GM20431 (cell line): ENCODE results near the gene GATA1.

Experiments used
- in situ Hi-C: fragments of 300-500 bp; cut with MseI, MboI; formaldehyde crosslinking; loops from one replicate; pipeline ENCODE4 v1.15.0; 2020; ENCODE audit warnings: low sequenced_read_pairs; ENCODE audit not compliant: unreplicated experiment

GATA1 gene

DNA sequence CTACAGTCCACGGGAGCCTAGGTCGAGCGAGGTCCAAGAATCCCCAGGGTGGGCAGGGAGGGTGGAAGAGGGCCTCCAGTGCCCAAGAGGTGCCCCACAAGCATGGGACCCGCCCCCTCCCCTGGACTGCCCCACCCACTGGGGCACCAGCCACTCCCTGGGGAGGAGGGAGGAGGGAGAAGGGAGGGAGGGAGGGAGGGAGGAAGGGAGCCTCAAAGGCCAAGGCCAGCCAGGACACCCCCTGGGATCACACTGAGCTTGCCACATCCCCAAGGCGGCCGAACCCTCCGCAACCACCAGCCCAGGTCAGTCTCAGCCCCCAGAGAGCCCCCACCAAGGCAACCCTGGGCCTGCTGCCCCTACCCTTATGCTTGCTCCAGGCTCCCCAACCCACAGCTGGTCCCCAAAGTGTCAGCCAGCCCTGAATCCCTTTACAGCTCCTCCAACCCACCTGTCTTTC, at the start of gene GATA1:
GATA1 (plus strand) TSS at position 250 of the 460 bp plus-strand sequence. CDS start 4,520 bp downstream, outside the sequence.
- in situ Hi-C loops = no loop called here

DNA sequence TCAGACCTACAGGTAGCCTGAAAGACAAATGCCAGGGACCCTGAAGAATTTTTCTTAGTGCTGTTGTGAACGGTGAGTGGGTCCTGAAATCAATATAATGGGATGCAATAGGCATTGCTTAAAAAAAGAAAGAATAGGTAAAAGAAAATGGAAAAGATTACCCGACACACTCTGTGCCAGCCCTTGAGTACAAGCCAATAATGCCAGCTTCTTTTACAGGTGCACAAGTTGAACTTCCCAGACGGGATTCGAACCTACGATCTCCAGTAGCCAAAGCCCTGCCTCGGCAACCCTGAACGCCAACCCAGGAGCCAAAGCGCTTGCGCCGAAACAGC, 49.5 kb upstream of the GATA1 start:
- in situ Hi-C loops = no loop called here

DNA sequence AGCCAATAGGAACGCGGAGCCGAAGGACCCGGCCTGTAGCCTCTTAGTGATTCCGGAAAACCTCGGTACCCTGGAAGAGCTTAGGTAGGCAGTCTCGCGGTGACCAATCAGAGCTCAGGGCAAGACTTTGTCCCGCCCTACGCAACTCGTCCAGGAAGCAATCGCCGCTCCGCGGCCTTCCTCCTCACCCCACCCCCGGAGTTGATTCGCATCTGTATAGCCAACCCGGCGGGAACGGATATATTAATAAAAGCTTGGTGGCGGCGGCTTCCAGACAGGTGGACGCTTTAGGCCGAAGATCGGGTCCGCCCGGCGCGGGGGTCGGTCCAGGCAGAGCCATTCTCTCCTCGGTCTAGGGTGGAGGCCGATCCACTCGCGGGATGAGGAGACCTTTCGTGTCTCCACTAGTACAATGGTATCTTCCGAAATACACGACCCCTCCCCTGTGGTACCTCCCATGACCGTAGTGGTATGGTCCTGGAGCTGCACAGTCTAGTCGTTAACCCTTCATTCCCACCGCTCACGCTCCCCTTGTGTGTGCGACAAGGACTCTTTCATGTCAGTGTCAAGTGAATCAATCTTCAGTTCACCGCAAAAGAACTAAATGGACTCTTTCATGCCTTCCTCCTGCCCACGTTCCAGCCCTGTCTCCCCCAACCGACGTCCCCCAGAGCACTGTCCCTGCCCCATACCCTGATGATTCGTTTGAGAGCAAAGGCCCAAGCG, 49.0 kb upstream of the GATA1 start:
- in situ Hi-C loops = no loop called here

DNA sequence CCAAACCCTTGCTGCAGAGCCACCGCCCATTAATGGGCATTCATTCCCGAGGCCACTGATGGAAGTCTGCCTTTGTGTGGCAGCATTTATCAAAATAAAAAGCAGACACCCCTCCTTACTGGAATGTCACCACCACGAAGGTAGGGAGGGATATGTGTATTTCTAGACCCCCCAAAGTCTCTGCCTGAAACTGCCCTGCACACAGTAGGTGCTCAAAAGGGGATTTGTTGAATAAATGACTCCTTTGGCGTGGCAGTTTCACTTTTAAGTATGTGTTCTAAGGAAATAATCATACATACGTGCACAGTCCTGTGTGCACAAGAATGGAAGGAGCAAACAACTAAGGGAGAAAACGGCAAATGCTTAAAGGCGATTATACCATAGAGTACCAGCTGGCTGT, 48.5 kb upstream of the GATA1 start:
- in situ Hi-C loops = no loop called here

DNA sequence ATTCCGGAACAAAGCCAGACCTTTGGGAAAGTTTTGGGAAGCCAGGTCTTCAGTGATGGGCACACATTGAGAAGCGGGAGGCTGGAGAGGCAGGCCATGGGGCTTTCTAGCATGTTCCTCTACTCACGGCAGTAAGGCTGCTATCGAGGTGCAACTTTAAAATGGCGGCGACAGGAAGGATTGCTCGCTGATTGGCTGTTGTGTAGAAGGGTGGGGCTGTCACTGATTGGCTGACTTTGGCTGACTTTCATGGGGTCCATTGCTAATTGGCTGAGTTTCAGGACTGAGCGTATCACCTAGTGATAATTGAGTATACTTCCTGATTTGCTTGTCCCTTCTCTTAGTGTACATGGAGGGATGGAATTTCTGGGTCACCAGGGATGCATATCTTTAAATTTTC, 44.6 kb upstream of the GATA1 start:
- in situ Hi-C loops = no loop called here

DNA sequence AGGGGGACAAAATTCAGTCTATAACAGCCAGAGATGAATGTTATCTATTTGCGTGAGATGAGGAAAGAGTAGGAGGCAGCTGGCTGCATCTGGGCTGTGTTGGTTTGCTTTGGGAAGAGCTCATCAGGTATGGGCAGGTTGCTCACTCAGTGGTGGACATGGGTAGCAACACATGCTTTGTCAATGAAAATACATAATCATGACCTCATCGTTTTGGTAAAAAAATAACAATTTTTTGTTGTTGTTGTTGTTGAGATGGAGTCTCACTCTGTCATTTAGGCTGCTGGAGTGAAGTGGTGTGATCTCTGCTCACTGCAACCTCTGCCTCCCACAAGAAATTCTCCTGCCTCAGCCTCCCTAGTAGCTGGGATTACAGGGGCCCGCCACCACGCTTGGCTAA, 41.2 kb upstream of the GATA1 start:
- in situ Hi-C loops = no loop called here

DNA sequence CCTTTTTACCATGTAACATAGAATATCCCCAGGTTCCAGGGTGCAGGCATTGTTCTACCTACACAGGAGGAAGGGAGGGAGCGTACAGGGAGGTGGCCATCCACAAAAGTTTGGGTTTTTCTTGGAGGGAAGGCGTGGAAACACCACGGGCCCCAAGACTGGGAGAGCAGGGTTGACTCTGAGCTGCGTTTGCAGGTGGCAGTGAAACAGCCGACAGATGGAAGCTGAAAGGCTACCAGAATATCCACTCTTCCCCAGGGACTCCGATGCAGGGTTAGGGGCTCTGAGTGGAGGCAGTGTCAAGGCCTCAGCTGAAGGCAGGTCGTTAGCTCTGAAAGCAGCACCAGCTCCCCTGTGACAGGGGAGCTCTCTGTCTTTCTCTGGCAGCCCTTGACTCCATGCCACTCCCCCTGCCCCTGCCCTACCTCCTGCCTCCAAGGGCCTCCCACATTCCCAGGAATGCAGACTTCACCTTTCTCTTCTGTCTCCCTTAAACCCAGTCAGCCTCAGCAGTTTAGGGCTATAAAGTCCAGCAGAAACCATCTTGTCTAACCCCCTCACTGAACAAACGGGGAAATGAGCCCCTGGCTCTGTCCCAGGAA, 38.9 kb upstream of the GATA1 start:
- in situ Hi-C loops = no loop called here

DNA sequence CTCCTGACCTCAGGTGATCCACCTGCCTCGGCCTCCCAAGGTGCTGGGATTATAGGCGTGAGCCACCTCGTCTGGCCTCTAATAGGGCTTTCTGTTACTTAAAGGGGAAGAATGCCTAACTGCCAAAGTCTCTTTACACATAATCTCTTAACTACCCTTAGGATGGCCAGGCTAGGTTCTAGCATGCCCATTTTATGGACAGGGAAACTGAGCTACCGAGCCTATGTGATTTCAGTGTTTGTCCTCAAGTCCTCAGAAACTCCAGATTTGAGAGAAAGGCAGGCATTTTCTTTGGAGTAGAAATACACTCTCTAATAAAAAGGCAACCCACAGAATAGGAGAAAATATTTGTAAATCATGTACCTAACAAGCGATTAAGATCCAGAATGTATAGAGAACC, 37.2 kb upstream of the GATA1 start:
- in situ Hi-C loops = no loop called here

DNA sequence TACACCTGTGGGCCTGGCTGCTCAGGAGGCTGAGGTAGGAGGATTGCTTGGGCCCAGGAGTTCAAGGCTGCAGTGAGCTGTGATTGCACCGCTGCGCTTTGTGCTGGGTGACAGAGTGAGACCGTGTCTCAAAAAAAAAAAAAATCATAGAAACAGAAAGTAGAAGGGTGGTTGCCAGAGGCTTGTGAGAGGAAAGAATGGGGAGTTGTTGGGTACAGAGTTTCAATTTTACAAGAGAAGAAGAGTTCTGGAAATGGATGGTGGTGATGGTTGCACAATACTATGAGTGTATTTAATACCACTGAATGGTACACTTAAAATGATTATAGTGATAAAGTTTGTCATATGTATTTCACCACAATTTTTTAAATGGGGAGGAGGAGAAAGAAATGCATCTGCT, 35.0 kb upstream of the GATA1 start:
- in situ Hi-C loops = no loop called here

DNA sequence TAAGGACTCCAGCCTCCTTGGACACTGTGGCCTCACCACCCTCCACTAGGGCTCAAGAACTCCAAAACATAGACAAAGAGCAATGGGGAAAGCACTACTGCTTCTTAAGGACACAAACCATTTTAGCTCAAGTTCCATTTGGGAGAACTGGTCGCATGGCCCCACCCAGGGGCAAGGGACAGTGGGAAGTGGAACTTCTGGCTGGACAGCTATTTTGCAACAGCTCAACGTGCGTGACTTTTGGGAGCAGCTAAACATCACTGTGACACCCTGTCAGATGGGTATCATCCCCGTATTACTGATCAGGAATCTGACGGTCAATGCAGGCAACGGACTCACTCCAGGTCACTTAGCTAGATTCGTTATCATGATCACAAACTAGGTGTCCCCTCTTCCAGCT, 33.9 kb upstream of the GATA1 start:
- in situ Hi-C loops = no loop called here

DNA sequence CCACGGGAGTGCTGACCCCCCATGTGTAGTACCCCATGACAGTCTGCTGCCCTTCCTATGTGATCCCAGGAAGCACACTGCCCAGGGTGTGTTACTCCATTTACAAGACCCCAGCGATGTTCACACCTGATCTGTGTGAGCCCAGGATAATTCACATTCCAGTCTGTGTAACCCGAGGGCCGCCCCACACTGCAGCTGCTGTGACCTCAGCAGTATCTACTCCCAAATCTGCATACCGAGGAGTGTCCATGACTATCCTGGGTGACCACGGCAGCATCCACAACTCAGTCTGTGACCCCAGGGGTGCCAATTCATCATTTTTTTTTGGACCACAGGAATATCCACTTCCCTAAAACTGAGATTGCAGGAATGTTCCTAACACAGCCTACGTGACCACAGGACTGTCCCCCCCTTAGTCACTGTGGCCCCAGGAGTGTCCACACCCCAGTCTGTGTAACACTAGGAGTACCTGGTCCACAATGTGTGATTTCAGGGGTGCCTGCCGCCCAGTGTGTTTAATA, 32.6 kb upstream of the GATA1 start:
- in situ Hi-C loops = no loop called here

DNA sequence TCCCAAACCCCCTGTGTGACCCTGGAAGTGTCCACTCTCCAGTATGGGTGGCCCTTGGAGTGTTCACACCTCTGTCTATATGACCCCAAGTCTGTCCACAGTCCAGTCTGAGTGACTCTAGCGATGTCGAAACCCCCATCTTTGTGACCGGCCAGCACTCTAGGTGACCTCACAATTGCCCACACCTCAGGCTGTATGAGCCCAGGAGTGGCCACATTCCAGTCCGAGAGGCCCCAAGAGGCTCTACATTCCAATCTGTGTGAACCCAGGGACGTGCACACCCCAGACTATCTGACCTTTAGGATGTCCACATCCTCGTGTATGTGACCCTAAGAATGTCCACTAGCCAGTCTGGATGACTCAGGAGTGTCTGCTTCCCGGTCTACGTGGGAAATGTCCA, 32.2 kb upstream of the GATA1 start:
- in situ Hi-C loops = no loop called here

DNA sequence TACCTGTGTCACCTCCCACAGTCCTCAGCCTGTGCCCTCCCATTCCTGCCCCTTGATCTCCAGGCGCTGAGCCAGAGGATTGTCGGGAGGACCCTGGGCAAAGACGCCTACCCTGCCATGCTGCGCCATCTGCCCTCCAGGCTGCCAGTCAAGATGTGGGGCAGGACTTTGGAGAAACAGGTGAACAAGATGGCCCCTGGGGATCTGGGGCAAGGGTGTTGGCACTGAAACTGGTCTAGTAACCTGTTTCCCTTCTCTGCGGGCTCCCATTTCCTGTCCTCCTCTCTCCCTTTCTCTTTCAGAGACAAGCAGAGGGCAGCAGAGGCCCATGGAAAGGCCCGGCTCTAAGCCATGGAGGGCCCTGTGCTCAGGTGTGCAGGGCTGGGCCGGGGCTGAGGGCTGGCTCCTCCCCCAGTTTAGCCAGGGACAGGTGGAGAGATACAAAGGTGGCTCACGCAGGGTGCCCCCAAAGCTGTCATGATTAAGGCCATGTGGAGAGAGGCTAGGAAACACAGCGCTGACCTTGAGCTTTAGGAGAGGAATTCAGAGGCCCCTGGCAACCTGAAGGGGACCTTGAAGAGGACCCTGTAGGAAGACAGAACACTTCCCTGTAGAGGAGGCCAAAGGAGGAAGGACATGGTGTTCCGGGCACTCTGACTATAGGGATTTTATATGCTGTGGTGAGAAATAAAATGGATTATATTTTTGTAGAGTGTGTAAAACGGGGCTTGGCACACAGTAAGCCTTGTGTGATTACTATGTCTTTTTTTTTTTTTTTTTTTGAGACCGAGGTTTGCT, 24.5 kb upstream of the GATA1 start, which contains the start of gene GLOD5:
GLOD5 (plus strand) TSS at position 74 of the 798 bp plus-strand sequence; CDS start at position 118, 44 bp downstream.
- in situ Hi-C loops = no loop called here

DNA sequence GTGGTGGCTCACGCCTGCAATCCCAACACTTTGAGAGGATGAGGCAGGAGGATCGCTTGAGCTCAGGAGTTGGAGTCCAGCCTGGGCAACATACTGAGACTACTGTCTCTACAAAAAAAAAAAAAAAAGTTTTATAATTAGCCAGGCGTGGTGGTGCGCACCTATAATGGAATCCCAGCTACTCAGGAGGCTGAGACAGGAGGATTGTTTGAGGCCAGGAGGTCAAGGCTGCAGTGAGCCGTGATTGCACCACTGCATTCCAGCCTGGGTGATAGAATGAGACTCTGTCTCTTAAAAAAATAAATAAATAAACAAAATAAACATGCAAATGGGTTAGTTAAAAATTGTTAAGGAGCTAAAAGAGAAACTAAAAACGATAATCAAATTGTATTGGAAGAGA, 17.2 kb upstream of the GATA1 start:
- in situ Hi-C loops = no loop called here

DNA sequence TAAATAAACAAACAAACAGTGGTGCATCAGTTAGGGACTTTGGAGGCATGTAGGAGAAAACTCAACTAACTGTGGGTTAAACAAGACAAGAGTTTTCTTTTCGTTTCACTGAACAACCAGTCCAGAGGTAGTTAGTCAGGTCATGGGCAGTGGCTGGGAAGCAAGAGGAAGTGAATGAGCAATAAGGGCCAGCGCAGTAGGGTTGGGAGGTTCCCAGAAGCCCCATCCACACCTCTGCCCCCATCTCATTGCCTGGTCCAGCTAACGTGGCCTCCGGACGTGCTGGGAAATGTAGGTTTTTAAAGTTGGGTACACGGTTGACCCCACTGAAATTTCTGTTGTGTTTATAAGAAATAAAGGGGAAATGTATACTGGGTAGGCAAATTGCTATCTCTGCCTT, 16.1 kb upstream of the GATA1 start:
- in situ Hi-C loops = no loop called here

DNA sequence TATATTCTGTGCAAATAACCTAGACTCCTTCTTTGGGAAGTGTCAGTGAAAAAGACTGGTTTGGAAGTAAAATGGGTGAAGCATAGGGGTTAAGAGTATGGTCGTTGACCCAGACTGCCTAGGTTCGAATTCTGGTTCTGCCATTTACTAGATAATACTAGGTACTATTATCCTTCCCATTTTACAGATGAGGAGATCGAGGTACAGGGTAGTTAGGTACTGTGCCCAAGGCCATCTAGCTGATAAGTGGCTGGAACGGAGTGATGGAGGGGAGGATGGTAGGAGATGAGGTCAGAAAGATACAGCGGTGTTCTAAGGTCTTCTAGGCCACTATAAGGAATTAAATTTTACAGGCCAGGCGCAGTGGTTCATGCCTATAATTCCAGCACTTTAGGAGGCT, 13.8 kb upstream of the GATA1 start:
- in situ Hi-C loops = no loop called here

DNA sequence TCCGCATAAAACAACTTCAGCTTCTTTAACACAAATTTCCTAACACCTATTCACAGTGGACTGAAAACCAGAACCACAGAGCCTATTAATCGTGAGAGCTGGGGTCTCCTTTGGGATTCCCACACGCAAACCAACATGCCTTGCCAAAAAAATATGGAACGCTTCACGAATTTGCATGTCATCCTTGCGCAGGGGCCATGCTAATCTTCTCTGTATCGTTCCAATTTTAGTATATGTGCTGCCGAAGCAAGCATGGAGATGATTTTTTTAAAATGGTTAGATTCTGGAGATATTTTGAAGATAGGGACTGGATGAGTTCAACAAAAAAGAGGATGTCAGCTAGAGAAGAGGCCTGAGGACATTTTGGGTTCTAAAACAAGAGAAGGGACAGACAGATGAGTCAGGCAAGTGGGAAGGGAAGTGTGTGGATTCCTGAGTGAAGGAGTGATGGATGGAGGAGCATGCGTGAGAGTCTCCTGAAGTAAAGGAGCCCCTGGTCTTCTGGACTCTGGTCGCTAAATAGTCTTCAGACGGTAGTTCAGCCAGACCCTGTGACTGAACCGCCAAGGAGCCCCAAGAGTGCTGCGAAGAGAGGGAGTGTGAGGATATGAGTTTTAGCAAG, 9.5 kb upstream of the GATA1 start:
- in situ Hi-C loops = no loop called here

DNA sequence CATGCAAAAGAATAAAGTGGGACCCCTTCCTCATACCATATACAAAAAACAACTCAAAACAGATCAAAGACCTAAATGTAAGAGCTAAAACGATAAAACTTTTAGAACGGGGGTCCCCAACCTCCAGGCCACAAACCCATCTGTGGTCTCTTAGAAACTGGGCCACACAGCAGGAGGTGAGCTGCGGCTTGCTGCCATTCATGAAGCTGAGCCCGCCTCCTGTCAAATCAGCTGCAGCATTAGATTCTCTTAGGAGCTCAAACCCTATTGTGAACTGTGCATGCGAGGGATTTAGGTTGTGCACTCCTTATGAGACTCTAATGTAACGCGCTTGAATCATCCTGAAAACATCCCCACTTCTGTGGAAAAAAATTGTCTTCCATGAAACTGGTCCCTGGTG, 7.0 kb upstream of the GATA1 start:
- in situ Hi-C loops = no loop called here

DNA sequence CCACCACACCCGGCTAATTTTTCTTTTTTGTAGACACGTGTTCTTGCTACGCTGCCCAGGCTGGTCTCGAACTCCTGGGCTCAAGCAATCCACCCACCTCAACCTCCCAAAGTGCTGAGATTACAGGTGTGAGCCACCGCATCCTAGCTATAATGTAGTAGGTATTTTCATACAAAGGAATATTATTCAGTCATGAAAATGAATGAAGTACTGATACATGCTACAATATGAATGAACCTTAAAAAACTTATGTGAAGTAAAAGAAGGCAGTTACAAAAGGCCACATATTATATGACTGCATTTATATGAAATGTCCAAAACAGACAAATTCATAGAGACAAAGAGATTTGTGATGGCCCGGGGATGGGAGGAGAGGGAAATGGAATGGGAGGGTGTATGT, 4.7 kb upstream of the GATA1 start:
- in situ Hi-C loops = no loop called here

DNA sequence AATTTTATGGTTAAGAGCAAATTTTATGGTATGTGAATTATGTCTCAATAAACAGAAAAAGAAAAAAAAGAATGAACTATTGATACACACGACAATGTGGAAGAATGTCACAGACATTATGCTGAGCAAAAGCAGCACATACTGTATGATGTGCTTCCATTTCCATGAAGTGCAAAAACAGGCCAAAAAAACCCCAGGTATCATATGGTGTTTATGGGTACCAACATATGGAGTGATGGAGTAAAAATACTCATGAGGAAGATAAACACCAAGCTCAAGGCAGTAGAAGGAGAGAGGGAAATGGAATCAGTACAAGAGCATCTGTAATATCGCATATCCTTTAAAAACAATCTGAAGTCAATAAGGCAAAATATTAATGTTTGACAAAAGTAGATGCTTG, 4.2 kb upstream of the GATA1 start:
- in situ Hi-C loops = no loop called here

DNA sequence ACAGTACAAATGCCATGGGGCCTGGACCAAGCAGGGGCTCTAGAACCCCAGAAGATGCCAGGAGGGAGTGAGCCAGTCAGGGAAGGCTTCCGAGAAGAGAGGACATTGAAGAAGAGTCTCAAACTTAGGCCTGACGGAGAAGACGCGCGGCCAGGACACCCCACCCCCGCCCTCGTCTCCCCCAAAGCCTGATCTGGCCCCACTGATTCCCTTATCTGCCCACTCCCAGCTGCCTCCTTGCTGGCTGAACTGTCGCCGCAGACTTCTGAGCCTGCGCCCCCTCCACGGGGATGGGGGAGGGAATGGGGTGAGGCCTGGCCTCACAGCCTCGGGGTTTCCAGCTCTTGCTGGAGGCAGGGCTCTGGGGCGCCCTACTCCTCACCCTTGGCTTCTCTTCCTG, 3.6 kb upstream of the GATA1 start:
- in situ Hi-C loops = no loop called here
